Measurements from ENCODE around the gene SPCS2.

GRCh38 chr11:74988541-74989259 is 39.6 kb downstream of the SPCS2 start, which contains the start of gene NEU3:
- no peak for TF ChIP-seq POLR2A (IDR thresholded peaks at IDR 0.05)
- no peak for TF ChIP-seq CTCF (IDR thresholded peaks at IDR 0.05)

Measured in testis (tissue), 2 donors.